HEK293 (cell line): Measurements from ENCODE around the gene SFT2D3.

Experiments used
- CTCF ChIA-PET: fragments of 350-600 bp; formaldehyde crosslinking; extraction: SDS; loops from one replicate; lab custom pipeline; 2021; ENCODE audit warnings: antibody characterized with exemption; lab: Yijun Ruan, JAX
- POLR2A ChIA-PET: fragments of 300-600 bp; formaldehyde crosslinking; extraction: SDS; loops from one replicate; lab custom pipeline; 2020; ENCODE audit warnings: antibody characterized with exemption, inconsistent platforms; lab: Yijun Ruan, JAX
- H3K27ac ChIP-seq: fragments of 200-500 bp; sonication (Bioruptor generic); 2 replicates; pipeline ENCODE4 v1.5.1; 2014; ENCODE audit warnings: low read depth, low read length, control low read depth, inconsistent platforms; ENCODE audit errors: extremely low read depth
- H3K36me3 ChIP-seq, 2 experiments: fragments of 200-500 bp in 1 of 2; sonication (Bioruptor generic) in 1 of 2; 1 replicate in 1 of 2; 2 replicates in 1 of 2; pipeline ENCODE4 v1.5.1; 2014 to 2017; ENCODE audit warnings: inconsistent platforms in 2 of 2, low read length in 2 of 2; ENCODE audit not compliant: control insufficient read depth in 2 of 2, insufficient read depth in 1 of 2
- H3K4me1 ChIP-seq: fragments of 200-500 bp; sonication (Bioruptor generic); 2 replicates; pipeline ENCODE4 v1.5.1; 2014; ENCODE audit warnings: mild to moderate bottlenecking, low read length, inconsistent platforms; ENCODE audit not compliant: control insufficient read depth, insufficient read depth
- H3K4me3 ChIP-seq: 2 replicates; pipeline ENCODE4 v1.5.1; 2011; ENCODE audit warnings: low read depth, mild to moderate bottlenecking, control low read depth, low read length, moderate library complexity
- H3K9me3 ChIP-seq: fragments of 200-500 bp; sonication (Bioruptor generic); 2 replicates; pipeline ENCODE4 v1.5.1; 2014; ENCODE audit warnings: low read depth, low read length, inconsistent platforms; ENCODE audit not compliant: control insufficient read depth, insufficient read depth
- GLIS2 ChIP-seq: fragments of 450-650 bp; formaldehyde crosslinking; IDR thresholded peaks from 2 replicates; pipeline ENCODE4 v1.5.1; 2016; ENCODE audit warnings: missing biosample characterization, missing genetic modification characterization
- YY2 ChIP-seq: fragments of 450-650 bp; formaldehyde crosslinking; IDR thresholded peaks from 2 replicates; pipeline ENCODE4 v1.5.1; 2016; ENCODE audit warnings: missing biosample characterization, missing genetic modification characterization
- ZNF155 ChIP-seq: fragments of 450-650 bp; formaldehyde crosslinking; IDR thresholded peaks from 2 replicates; pipeline ENCODE4 v1.5.1; 2016; ENCODE audit warnings: missing biosample characterization, missing genetic modification characterization
- ZNF529 ChIP-seq: fragments of 450-650 bp; formaldehyde crosslinking; IDR thresholded peaks from 2 replicates; pipeline ENCODE4 v1.5.1; 2017; ENCODE audit warnings: missing genetic modification characterization, missing biosample characterization; ENCODE audit not compliant: insufficient replicate concordance
- ZNF558 ChIP-seq: fragments of 450-650 bp; formaldehyde crosslinking; IDR thresholded peaks from 2 replicates; pipeline ENCODE4 v1.5.1; 2016; ENCODE audit warnings: missing biosample characterization, missing genetic modification characterization
- ZNF561 ChIP-seq: fragments of 450-650 bp; IDR thresholded peaks from 2 replicates; pipeline ENCODE4 v1.5.1; 2018; ENCODE audit warnings: missing biosample characterization, missing genetic modification characterization, borderline replicate concordance
- ZNF585B ChIP-seq: fragments of 450-650 bp; formaldehyde crosslinking; IDR thresholded peaks from 2 replicates; pipeline ENCODE4 v1.5.1; 2016; ENCODE audit warnings: missing biosample characterization, missing genetic modification characterization
- ZNF768 ChIP-seq: fragments of 450-650 bp; formaldehyde crosslinking; IDR thresholded peaks from 2 replicates; pipeline ENCODE4 v1.5.1; 2018; ENCODE audit warnings: missing biosample characterization, mild to moderate bottlenecking, missing genetic modification characterization
- ZNF785 ChIP-seq: fragments of 450-650 bp; formaldehyde crosslinking; IDR thresholded peaks from 2 replicates; pipeline ENCODE4 v1.5.1; 2016; ENCODE audit warnings: missing biosample characterization, missing genetic modification characterization
- ZNF791 ChIP-seq: fragments of 450-650 bp; formaldehyde crosslinking; IDR thresholded peaks from 2 replicates; pipeline ENCODE4 v1.5.1; 2016; ENCODE audit warnings: missing biosample characterization, missing genetic modification characterization
- TF ChIP-seq, protein P1 (sequence below): fragments of 450-650 bp; formaldehyde crosslinking; IDR thresholded peaks from 2 replicates; pipeline ENCODE4 v1.5.1; 2016; ENCODE audit warnings: missing biosample characterization, missing genetic modification characterization
- TF ChIP-seq, protein P2 (sequence below): fragments of 450-650 bp; formaldehyde crosslinking; IDR thresholded peaks from 2 replicates; pipeline ENCODE4 v1.5.1; 2016; ENCODE audit warnings: missing biosample characterization, missing genetic modification characterization
- TF ChIP-seq, protein P3 (sequence below): fragments of 450-650 bp; formaldehyde crosslinking; IDR thresholded peaks from 2 replicates; pipeline ENCODE4 v1.5.1; 2016; ENCODE audit warnings: missing biosample characterization, missing genetic modification characterization

Gene SFT2D3

DNA sequence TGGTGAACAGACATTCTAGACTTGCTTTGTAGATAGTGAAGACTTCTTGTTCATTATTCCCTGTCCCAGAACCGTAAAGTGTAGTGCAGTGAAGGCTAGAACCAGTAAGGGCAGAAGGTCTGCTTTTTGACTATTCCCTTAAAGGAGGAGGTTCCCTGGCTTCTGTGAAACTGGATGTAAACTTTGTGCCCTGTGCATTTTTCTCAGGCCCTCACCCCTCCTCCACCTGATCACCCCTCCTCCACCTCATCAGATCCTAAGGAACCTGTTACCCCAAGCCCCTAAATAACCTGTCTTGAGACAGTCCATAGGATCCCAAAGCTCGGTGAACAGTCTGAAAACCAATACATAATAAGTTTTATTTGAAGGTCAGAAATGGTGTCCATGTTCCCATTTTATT lies 33.7 kb downstream of the SFT2D3 start:
- Histone ChIP-seq H3K4me3 (no peak overlapping the region), H3K27ac (no peak overlapping the region), H3K36me3 (peaks cover 5 to 23% of the 10 kb centered on the region in 2 experiments; a peak in 2 of 3 replicates), H3K9me3 (no peaks in the 10 kb centered on the region), H3K4me1 (no peaks in the 10 kb centered on the region)
- ChIA-PET POLR2A (interaction anchor here (0.5 kb wide), 1 partner anchor 66 kb away, joined by 3 read pairs; no protein-coding TSS in a partner anchor), CTCF (no interaction called here)
- TF ChIP-seq ZNF585B = no peak

DNA sequence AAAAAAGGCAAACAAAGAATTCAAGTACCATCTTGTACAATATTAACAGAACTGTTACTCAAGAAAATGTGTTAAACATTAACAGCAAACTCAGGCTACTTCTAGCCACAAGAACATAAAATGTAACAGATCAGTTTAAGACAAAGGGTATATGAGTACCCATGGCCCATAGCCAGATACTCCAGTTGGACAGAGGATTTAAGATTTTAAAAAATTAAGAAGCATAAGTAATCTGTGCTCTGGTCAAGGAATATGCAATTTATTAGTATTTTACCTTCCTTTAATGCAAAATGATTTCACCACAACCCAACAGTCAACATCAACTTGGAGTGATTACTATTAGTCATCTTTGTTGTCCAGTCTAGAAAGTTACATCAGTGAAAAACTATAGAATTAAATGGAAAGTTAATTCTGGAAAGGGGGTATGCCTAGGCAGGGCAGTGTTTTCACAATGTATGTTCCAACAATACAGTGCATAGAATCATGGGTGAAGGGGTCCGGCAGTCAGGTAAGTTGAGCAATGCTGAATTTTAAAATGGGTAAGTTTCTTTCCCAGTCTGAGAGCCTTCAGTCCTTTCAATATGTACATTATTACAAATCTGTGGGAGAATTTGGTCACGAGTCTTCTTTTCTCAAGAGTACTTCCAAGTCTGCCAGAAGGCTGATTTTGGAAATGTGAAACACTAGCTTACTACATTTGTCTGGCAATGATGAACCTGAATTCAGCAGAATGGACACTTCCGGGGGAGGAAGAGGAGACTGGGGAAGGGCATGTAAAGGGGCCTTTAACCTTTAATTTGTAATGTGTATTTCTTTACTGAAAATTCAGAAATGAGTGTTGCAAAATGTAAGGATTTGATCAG lies 34.5 kb downstream of the SFT2D3 start:
- H3K4me1 ChIP-seq = no peaks in the 10 kb centered on the region
- ChIA-PET POLR2A (no interaction called here), CTCF (no interaction called here)
- H3K9me3 ChIP-seq = no peaks in the 10 kb centered on the region
- TF ChIP-seq ZNF561 (no peak), YY2 (no peak), ZNF558 (tag by site-specific recombination) (no peak), ZNF785 (tag by site-specific recombination) (no peak), GLIS2 (tag by site-specific recombination) (no peak), ZNF529 (tag by site-specific recombination) (no peak), ZNF768 (tag by site-specific recombination) (no peak)
- TF ChIP-seq, protein P1, sequence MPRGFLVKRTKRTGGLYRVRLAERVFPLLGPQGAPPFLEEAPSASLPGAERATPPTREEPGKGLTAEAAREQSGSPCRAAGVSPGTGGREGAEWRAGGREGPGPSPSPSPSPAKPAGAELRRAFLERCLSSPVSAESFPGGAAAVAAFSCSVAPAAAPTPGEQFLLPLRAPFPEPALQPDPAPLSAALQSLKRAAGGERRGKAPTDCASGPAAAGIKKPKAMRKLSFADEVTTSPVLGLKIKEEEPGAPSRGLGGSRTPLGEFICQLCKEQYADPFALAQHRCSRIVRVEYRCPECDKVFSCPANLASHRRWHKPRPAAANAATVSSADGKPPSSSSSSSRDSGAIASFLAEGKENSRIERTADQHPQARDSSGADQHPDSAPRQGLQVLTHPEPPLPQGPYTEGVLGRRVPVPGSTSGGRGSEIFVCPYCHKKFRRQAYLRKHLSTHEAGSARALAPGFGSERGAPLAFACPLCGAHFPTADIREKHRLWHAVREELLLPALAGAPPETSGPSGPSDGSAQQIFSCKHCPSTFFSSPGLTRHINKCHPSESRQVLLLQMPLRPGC (tag by site-specific recombination) = no peak
- TF ChIP-seq, protein P2, sequence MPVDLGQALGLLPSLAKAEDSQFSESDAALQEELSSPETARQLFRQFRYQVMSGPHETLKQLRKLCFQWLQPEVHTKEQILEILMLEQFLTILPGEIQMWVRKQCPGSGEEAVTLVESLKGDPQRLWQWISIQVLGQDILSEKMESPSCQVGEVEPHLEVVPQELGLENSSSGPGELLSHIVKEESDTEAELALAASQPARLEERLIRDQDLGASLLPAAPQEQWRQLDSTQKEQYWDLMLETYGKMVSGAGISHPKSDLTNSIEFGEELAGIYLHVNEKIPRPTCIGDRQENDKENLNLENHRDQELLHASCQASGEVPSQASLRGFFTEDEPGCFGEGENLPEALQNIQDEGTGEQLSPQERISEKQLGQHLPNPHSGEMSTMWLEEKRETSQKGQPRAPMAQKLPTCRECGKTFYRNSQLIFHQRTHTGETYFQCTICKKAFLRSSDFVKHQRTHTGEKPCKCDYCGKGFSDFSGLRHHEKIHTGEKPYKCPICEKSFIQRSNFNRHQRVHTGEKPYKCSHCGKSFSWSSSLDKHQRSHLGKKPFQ (tag by site-specific recombination) = no peak
- TF ChIP-seq, protein P3, sequence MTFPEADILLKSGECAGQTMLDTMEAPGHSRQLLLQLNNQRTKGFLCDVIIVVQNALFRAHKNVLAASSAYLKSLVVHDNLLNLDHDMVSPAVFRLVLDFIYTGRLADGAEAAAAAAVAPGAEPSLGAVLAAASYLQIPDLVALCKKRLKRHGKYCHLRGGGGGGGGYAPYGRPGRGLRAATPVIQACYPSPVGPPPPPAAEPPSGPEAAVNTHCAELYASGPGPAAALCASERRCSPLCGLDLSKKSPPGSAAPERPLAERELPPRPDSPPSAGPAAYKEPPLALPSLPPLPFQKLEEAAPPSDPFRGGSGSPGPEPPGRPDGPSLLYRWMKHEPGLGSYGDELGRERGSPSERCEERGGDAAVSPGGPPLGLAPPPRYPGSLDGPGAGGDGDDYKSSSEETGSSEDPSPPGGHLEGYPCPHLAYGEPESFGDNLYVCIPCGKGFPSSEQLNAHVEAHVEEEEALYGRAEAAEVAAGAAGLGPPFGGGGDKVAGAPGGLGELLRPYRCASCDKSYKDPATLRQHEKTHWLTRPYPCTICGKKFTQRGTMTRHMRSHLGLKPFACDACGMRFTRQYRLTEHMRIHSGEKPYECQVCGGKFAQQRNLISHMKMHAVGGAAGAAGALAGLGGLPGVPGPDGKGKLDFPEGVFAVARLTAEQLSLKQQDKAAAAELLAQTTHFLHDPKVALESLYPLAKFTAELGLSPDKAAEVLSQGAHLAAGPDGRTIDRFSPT (tag by site-specific recombination) = no peak
- H3K27ac ChIP-seq = no peak overlapping the region
- peaks cover 5 to 27% of the 10 kb centered on the region in 2 experiments; a peak in 2 of 3 replicates for H3K36me3 ChIP-seq
- H3K4me3 ChIP-seq = no peak overlapping the region

DNA sequence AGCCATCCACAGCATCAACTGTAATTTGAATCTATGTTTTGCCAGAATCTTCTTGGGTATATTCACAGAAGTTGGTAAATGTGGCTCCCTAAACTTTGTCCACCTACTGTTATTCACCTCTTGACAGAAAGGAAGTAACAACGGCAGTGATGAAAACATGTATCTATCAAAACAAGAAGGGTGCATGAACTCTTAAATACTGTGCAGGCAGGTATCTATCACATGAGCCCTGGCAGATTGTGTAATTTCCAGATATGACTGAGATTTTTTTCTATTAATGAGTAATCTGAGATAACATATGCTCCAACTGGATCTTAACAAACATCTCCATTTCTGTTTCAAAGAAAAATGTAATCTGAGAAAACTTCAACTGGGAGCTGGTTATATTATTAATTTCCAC lies 36.6 kb downstream of the SFT2D3 start:
- Histone ChIP-seq H3K9me3 (no peaks in the 10 kb centered on the region), H3K36me3 (peaks cover 3 to 33% of the 10 kb centered on the region in 2 experiments; a peak in 2 of 3 replicates), H3K4me3 (no peak overlapping the region), H3K4me1 (no peaks in the 10 kb centered on the region), H3K27ac (no peak overlapping the region)
- TF ChIP-seq ZNF155 (no peak), ZNF791 (no peak)
- ChIA-PET CTCF (no interaction called here), POLR2A (no interaction called here)
